AG10803 (cell line): ENCODE measurements around the gene VPS35L.

Experiments
- DNase-seq: peaks from one replicate; pipeline ENCODE4 v3.0.0; 2010; ENCODE audit warnings: low read depth
- H3K4me3 ChIP-seq: 2 replicates; pipeline ENCODE4 v1.5.1; 2011; ENCODE audit warnings: mild to moderate bottlenecking, low read length, control low read depth
- CTCF ChIP-seq: conservative IDR thresholded peaks from 2 replicates; pipeline ENCODE4 v1.5.1; 2011; ENCODE audit warnings: mild to moderate bottlenecking, low read length, control low read depth, inconsistent platforms

Gene VPS35L

GRCh38 chr16:19733551-19733950 is 178.0 kb downstream of the VPS35L start:
- no peak for TF ChIP-seq CTCF
- no peak for DNase-seq
- no peak overlapping the region for H3K4me3 ChIP-seq

DNA sequence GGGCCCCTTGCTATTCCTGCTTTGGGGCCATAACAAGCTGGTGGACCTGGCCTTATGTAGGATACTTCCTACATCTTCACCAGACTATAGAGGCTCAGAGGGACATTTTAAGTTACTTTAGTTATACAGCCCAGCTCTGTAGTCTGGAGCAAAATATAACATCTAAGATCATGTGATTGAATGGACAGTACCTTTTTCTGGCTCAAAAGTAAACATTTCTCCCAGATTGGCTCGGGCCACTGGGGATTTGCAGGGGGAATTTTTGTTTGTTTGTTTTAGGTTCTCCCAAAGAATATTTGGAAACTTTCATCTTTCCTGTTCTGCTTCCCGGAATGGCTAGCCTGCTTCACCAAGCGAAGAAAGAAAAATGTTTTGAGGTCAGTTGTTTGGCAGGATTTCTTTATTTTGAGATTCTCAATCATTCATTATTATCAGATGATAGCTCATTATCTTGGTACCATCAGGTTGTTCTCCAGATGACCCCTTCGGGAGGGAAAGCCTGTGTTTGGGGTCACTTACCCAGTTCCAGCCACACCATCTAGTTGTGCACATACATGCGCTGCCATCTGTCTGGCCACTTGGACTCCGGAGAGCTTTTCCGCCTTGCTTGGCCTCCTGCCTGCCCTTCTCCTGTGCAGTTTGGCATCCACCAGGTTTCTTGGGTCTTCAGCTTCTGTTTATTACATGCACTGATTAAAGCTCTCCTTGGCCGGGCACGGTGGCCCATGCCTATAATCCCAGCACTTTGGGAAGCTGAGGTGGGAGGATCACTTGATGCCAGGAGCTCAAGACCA is 179.8 kb downstream of the VPS35L start:
- TF ChIP-seq CTCF: no peak
- DNase-seq: no peak
- no peak overlapping the region for H3K4me3 ChIP-seq

GRCh38 chr16:19737306-19738038 is 182.0 kb downstream of the VPS35L start:
- no peak for DNase-seq
- H3K4me3 ChIP-seq: no peak overlapping the region
- no peak for TF ChIP-seq CTCF

- TF ChIP-seq CTCF: no peak
Measured at GRCh38 chr16:19741354-19741753, 185.9 kb downstream of the VPS35L start.

DNA sequence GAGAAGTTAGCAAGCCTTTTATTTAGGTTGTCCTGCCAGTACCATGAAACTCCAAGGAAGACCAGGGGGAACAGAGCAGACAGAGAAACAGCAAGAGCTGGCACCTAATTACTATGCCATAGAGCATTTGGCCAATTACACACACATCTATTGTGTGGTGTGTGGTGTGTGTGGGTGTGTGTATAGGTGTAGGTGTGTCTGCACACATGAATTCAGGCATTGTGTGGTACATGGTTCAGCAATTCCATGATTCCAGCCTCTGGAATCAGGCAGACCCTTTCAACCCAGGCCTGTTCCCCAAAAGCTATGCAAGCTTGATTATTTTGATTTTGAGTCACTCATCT is 188.3 kb downstream of the VPS35L start:
- DNase-seq: no peak
- H3K4me3 ChIP-seq: no peak overlapping the region
- TF ChIP-seq CTCF: no peak

More at GRCh38 chr16:19741354-19741753, 185.9 kb downstream of the VPS35L start:
- H3K4me3 ChIP-seq: no peak overlapping the region
- no peak for DNase-seq

DNA sequence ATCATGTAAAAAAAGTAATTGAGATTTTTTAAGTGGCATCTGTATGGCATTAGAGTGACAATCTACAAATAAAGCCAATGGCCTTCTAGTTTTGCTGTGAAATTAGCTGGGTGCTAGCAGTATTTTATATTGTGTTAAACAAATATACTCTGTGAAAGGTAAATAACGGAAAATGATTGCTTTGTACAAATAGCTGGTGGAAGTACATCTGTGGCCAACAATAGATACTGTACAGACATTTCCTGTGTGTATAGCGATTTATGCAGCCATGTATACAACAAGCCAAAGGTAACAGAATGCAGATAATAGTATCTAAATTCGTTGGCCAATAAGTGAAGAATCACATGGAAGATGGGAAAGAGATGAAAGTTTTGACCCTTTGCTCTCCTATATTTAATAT is 189.2 kb downstream of the VPS35L start:
- TF ChIP-seq CTCF: no peak
- H3K4me3 ChIP-seq: no peak overlapping the region
- no peak for DNase-seq

GRCh38 chr16:19745286-19746010 is 189.9 kb downstream of the VPS35L start:
- peak; percentile 18 for DNase-seq

More at GRCh38 chr16:19745286-19746010, 189.9 kb downstream of the VPS35L start:
- no peak overlapping the region for H3K4me3 ChIP-seq
- no peak for TF ChIP-seq CTCF
